ENCODE data around the gene GZMB. TPM values are rescaled to one million over a fixed set of nuclear protein-coding genes. Genes with fewer than 3 reads are reported as not detected.

GZMB gene
- total RNA-seq, 1 donor from 2014 or later: not detected

- H3K27ac Mint-ChIP-seq (ENCODE audit: unreplicated experiment): peak overlapping the region; percentile 47
- Histone ChIP-seq H3K9me3 (ENCODE audit: insufficient read depth, low read depth, low read length) (no peaks in the 10 kb centered on the region), H3K27ac (ENCODE audit: low read depth, low read length) (no peak overlapping the region), H4K20me1 (ENCODE audit: insufficient read depth, low read length) (no peaks in the 10 kb centered on the region), H3K79me2 (ENCODE audit: insufficient read depth, low read length) (no peaks in the 10 kb centered on the region), H3K9ac (ENCODE audit: low read length) (no peak overlapping the region), H2AFZ (ENCODE audit: low read depth, low read length) (no peak overlapping the region), H3K4me2 (ENCODE audit: low read length) (no peak overlapping the region), H3K27me3 (ENCODE audit: insufficient read depth, low read length) (no peaks in the 10 kb centered on the region), H3K4me1 (ENCODE audit: insufficient read depth, low read length) (no peaks in the 10 kb centered on the region), H3K4me3 (ENCODE audit: insufficient read depth, low read depth, low read length) (no peak overlapping the region), H3K36me3 (ENCODE audit: insufficient read depth, low read length) (no peaks in the 10 kb centered on the region)
- no peaks in the 10 kb centered on the region for H3K36me3 Mint-ChIP-seq (ENCODE audit: low read depth, unreplicated experiment)
- TF ChIP-seq CTCF (IDR thresholded peaks at IDR 0.05; ENCODE audit: insufficient read depth, low read depth, low read length) (no peak), EZH2 (IDR thresholded peaks at IDR 0.05; ENCODE audit: insufficient read depth, low read length) (no peak)
- no peak for DNase-seq (ENCODE audit: low read depth)
- H3K4me3 Mint-ChIP-seq (ENCODE audit: unreplicated experiment): no peak overlapping the region
- H3K9me3 Mint-ChIP-seq (ENCODE audit: unreplicated experiment): no peaks in the 10 kb centered on the region
- peaks cover 8% of the 10 kb centered on the region for H3K27me3 Mint-ChIP-seq (ENCODE audit: low read depth, unreplicated experiment)
- no peak for FAIRE-seq
- H3K4me1 Mint-ChIP-seq (ENCODE audit: low read depth, unreplicated experiment): peaks cover 16% of the 10 kb centered on the region
These were observed 45.4 kb upstream of the GZMB start for GRCh38 chr14:24679248-24679961.

- Histone ChIP-seq H3K36me3 (ENCODE audit: insufficient read depth, low read length) (no peaks in the 10 kb centered on the region), H3K4me3 (ENCODE audit: insufficient read depth, low read depth, low read length) (no peak overlapping the region), H3K9ac (ENCODE audit: low read length) (peak overlapping the region; percentile 54), H3K79me2 (ENCODE audit: insufficient read depth, low read length) (no peaks in the 10 kb centered on the region), H3K27me3 (ENCODE audit: insufficient read depth, low read length) (no peaks in the 10 kb centered on the region), H3K27ac (ENCODE audit: low read depth, low read length) (no peak overlapping the region), H2AFZ (ENCODE audit: low read depth, low read length) (peak overlapping the region; percentile 65), H3K9me3 (ENCODE audit: insufficient read depth, low read depth, low read length) (no peaks in the 10 kb centered on the region), H4K20me1 (ENCODE audit: insufficient read depth, low read length) (no peaks in the 10 kb centered on the region), H3K4me1 (ENCODE audit: insufficient read depth, low read length) (no peaks in the 10 kb centered on the region), H3K4me2 (ENCODE audit: low read length) (peak overlapping the region; percentile 81)
- H3K4me3 Mint-ChIP-seq (ENCODE audit: unreplicated experiment): no peak overlapping the region
- peaks cover 16% of the 10 kb centered on the region for H3K4me1 Mint-ChIP-seq (ENCODE audit: low read depth, unreplicated experiment)
- DNase-seq (ENCODE audit: low read depth) (peak; percentile 65), FAIRE-seq (no peak)
- no peaks in the 10 kb centered on the region for H3K9me3 Mint-ChIP-seq (ENCODE audit: unreplicated experiment)
- H3K36me3 Mint-ChIP-seq (ENCODE audit: low read depth, unreplicated experiment): no peaks in the 10 kb centered on the region
- H3K27ac Mint-ChIP-seq (ENCODE audit: unreplicated experiment): no peak overlapping the region
- TF ChIP-seq CTCF (IDR thresholded peaks at IDR 0.05; ENCODE audit: insufficient read depth, low read depth, low read length) (peak; percentile 98), EZH2 (IDR thresholded peaks at IDR 0.05; ENCODE audit: insufficient read depth, low read length) (no peak)
- H3K27me3 Mint-ChIP-seq (ENCODE audit: low read depth, unreplicated experiment): peaks cover 8% of the 10 kb centered on the region
These were observed 44.8 kb upstream of the GZMB start for GRCh38 chr14:24678801-24679247.

GRCh38 chr14:24677956-24678355 lies 44.0 kb upstream of the GZMB start:
- Histone ChIP-seq H3K27me3 (ENCODE audit: insufficient read depth, low read length) (no peaks in the 10 kb centered on the region), H3K9me3 (ENCODE audit: insufficient read depth, low read depth, low read length) (no peaks in the 10 kb centered on the region), H4K20me1 (ENCODE audit: insufficient read depth, low read length) (no peaks in the 10 kb centered on the region), H3K36me3 (ENCODE audit: insufficient read depth, low read length) (no peaks in the 10 kb centered on the region), H3K4me1 (ENCODE audit: insufficient read depth, low read length) (no peaks in the 10 kb centered on the region), H3K9ac (ENCODE audit: low read length) (no peak overlapping the region), H2AFZ (ENCODE audit: low read depth, low read length) (no peak overlapping the region), H3K27ac (ENCODE audit: low read depth, low read length) (no peak overlapping the region), H3K79me2 (ENCODE audit: insufficient read depth, low read length) (no peaks in the 10 kb centered on the region), H3K4me2 (ENCODE audit: low read length) (no peak overlapping the region), H3K4me3 (ENCODE audit: insufficient read depth, low read depth, low read length) (no peak overlapping the region)
- Mint-ChIP-seq H3K4me1 (ENCODE audit: low read depth, unreplicated experiment) (peaks cover 16% of the 10 kb centered on the region), H3K27ac (ENCODE audit: unreplicated experiment) (no peak overlapping the region), H3K36me3 (ENCODE audit: low read depth, unreplicated experiment) (no peaks in the 10 kb centered on the region), H3K27me3 (ENCODE audit: low read depth, unreplicated experiment) (peaks cover 8% of the 10 kb centered on the region), H3K9me3 (ENCODE audit: unreplicated experiment) (no peaks in the 10 kb centered on the region), H3K4me3 (ENCODE audit: unreplicated experiment) (no peak overlapping the region)
- TF ChIP-seq CTCF (IDR thresholded peaks at IDR 0.05; ENCODE audit: insufficient read depth, low read depth, low read length): no peak
- TF ChIP-seq EZH2 (IDR thresholded peaks at IDR 0.05; ENCODE audit: insufficient read depth, low read length): no peak
- DNase-seq (ENCODE audit: low read depth) (no peak), FAIRE-seq (no peak)

All from astrocyte (in vitro differentiated cells and primary cell).